Measurements from ENCODE around the gene AFAP1L1. TPM values are rescaled to one million over a fixed set of nuclear protein-coding genes. Genes with fewer than 3 reads are reported as not detected.

Gene AFAP1L1
- total RNA-seq, 2 donors from 2014 or later: 0.58 to 0.79 TPM

- WGBS, 2 experiments (ENCODE audit: insufficient coverage in 1 of 2, insufficient read length in 1 of 2): 79% methylated on average over 9 to 12 of the region's 12 CpGs
- H3K4me1 Mint-ChIP-seq: peaks cover 13% of the 10 kb centered on the region
- no peaks in the 10 kb centered on the region for H3K9me3 ChIP-seq (ENCODE audit: control insufficient read depth, low read length)
- no peaks in the 10 kb centered on the region for H3K36me3 ChIP-seq (ENCODE audit: control insufficient read depth, insufficient read depth, low read length)
- H3K4me1 ChIP-seq (ENCODE audit: control insufficient read depth, insufficient read depth, low read length): peaks cover 6% of the 10 kb centered on the region
- no peak overlapping the region for H3K27ac Mint-ChIP-seq
- H3K9ac ChIP-seq (ENCODE audit: extremely low read depth, low read length, poor library complexity, severe bottlenecking): no peak overlapping the region
- H3K9me3 Mint-ChIP-seq: no peaks in the 10 kb centered on the region
- no peak overlapping the region for H3K4me3 ChIP-seq (ENCODE audit: low read length)
- H3K36me3 Mint-ChIP-seq (ENCODE audit: low read depth): no peaks in the 10 kb centered on the region
- TF ChIP-seq CTCF (conservative IDR thresholded peaks at IDR 0.05): peak; percentile 12
- H3K27me3 Mint-ChIP-seq (ENCODE audit: insufficient read depth): peaks cover 2% of the 10 kb centered on the region
- H3K27ac ChIP-seq (ENCODE audit: low read depth, low read length): no peak overlapping the region
- peak; percentile 70 for DNase-seq
- H3K27me3 ChIP-seq (ENCODE audit: control insufficient read depth, insufficient read depth, low read length, poor library complexity, severe bottlenecking): no peaks in the 10 kb centered on the region
- H3K4me3 Mint-ChIP-seq: no peak overlapping the region
These were observed 50.9 kb downstream of the AFAP1L1 start for GRCh38 chr5:149322518-149322917.

GRCh38 chr5:149323210-149323609 lies 51.6 kb downstream of the AFAP1L1 start:
- H3K27ac ChIP-seq (ENCODE audit: low read depth, low read length): no peak overlapping the region
- Mint-ChIP-seq H3K27me3 (ENCODE audit: insufficient read depth) (peaks cover 2% of the 10 kb centered on the region), H3K4me1 (peaks cover 13% of the 10 kb centered on the region), H3K36me3 (ENCODE audit: low read depth) (no peaks in the 10 kb centered on the region), H3K9me3 (no peaks in the 10 kb centered on the region), H3K4me3 (no peak overlapping the region), H3K27ac (no peak overlapping the region)
- no peaks in the 10 kb centered on the region for H3K27me3 ChIP-seq (ENCODE audit: control insufficient read depth, insufficient read depth, low read length, poor library complexity, severe bottlenecking)
- no peak overlapping the region for H3K9ac ChIP-seq (ENCODE audit: extremely low read depth, low read length, poor library complexity, severe bottlenecking)
- DNase-seq: no peak
- TF ChIP-seq CTCF (conservative IDR thresholded peaks at IDR 0.05): no peak
- H3K4me3 ChIP-seq (ENCODE audit: low read length): no peak overlapping the region
- no peaks in the 10 kb centered on the region for H3K36me3 ChIP-seq (ENCODE audit: control insufficient read depth, insufficient read depth, low read length)
- H3K4me1 ChIP-seq (ENCODE audit: control insufficient read depth, insufficient read depth, low read length): peaks cover 6% of the 10 kb centered on the region
- H3K9me3 ChIP-seq (ENCODE audit: control insufficient read depth, low read length): no peaks in the 10 kb centered on the region

GRCh38 chr5:149323621-149324205 lies 52.1 kb downstream of the AFAP1L1 start:
- no peak overlapping the region for H3K27ac ChIP-seq (ENCODE audit: low read depth, low read length)
- DNase-seq: no peak
- H3K9me3 Mint-ChIP-seq: no peaks in the 10 kb centered on the region
- H3K9me3 ChIP-seq (ENCODE audit: control insufficient read depth, low read length): no peaks in the 10 kb centered on the region
- no peaks in the 10 kb centered on the region for H3K36me3 Mint-ChIP-seq (ENCODE audit: low read depth)
- H3K4me1 Mint-ChIP-seq: peaks cover 13% of the 10 kb centered on the region
- no peak overlapping the region for H3K9ac ChIP-seq (ENCODE audit: extremely low read depth, low read length, poor library complexity, severe bottlenecking)
- TF ChIP-seq CTCF (conservative IDR thresholded peaks at IDR 0.05): no peak
- no peaks in the 10 kb centered on the region for H3K27me3 ChIP-seq (ENCODE audit: control insufficient read depth, insufficient read depth, low read length, poor library complexity, severe bottlenecking)
- H3K27me3 Mint-ChIP-seq (ENCODE audit: insufficient read depth): peaks cover 2% of the 10 kb centered on the region
- no peaks in the 10 kb centered on the region for H3K36me3 ChIP-seq (ENCODE audit: control insufficient read depth, insufficient read depth, low read length)
- no peak overlapping the region for H3K4me3 ChIP-seq (ENCODE audit: low read length)
- H3K27ac Mint-ChIP-seq: no peak overlapping the region
- no peak overlapping the region for H3K4me3 Mint-ChIP-seq
- 97% methylated on average over 2 of the region's 2 CpGs; no CpG with 5 or more reads in 1 of the 2 experiments for WGBS, 2 experiments (ENCODE audit: insufficient coverage in 1 of 2, insufficient read length in 1 of 2)
- H3K4me1 ChIP-seq (ENCODE audit: control insufficient read depth, insufficient read depth, low read length): peaks cover 6% of the 10 kb centered on the region

Measured in endodermal cell (in vitro differentiated cells).